ENCODE data around the gene ZNF438.

The ZNF438 gene

GRCh38 chr10:31034098-31034909, 2.6 kb upstream of the ZNF438 start:
- H3K4ac ChIP-seq (ENCODE audit: low read depth, low read length): no peak overlapping the region
- no peak overlapping the region for H2BK120ac ChIP-seq (ENCODE audit: low read depth, low read length)
- no peak overlapping the region for H4K5ac ChIP-seq (ENCODE audit: low read length)
- no peak overlapping the region for H3K27ac ChIP-seq (ENCODE audit: low read depth, low read length)
- no peak overlapping the region for H3K4me2 ChIP-seq (ENCODE audit: low read length)
- no peak overlapping the region for H3K9ac ChIP-seq (ENCODE audit: low read length)
- no peak overlapping the region for H3K4me3 ChIP-seq (ENCODE audit: low read length)
- H3K27me3 ChIP-seq (ENCODE audit: insufficient read depth, low read length, poor library complexity): no peaks in the 10 kb centered on the region
- H2BK15ac ChIP-seq (replicated peaks; ENCODE audit: low read depth): peak overlapping the region; percentile 89
- H3K23ac ChIP-seq (ENCODE audit: low read length): no peak overlapping the region
- H3K18ac ChIP-seq (ENCODE audit: low read length): no peak overlapping the region
- H2AK5ac ChIP-seq (ENCODE audit: low read length): no peak overlapping the region
- H3K79me1 ChIP-seq (ENCODE audit: low read length): no peaks in the 10 kb centered on the region
- no peak overlapping the region for H3K56ac ChIP-seq (ENCODE audit: low read length)
- no peak overlapping the region for H4K8ac ChIP-seq (ENCODE audit: low read depth, low read length)
- H3K79me2 ChIP-seq (ENCODE audit: control insufficient read depth, insufficient read depth, low read length): no peaks in the 10 kb centered on the region
- H3K36me3 ChIP-seq (ENCODE audit: control insufficient read depth, insufficient read depth, low read length): no peaks in the 10 kb centered on the region
- no peaks in the 10 kb centered on the region for H3K4me1 ChIP-seq (ENCODE audit: control insufficient read depth, low read depth, low read length)
- DNase-seq: no peak
- no CpG with 5 or more reads among the region's 2 CpGs for WGBS (ENCODE audit: extremely low coverage, insufficient coverage, low lambda C conversion rate)
- no peak overlapping the region for H2BK5ac ChIP-seq (ENCODE audit: low read length)

GRCh38 chr10:31033147-31033546, 1.5 kb upstream of the ZNF438 start:
- DNase-seq: no peak
- H3K18ac ChIP-seq (ENCODE audit: low read length): no peak overlapping the region
- no peak overlapping the region for H3K4ac ChIP-seq (ENCODE audit: low read depth, low read length)
- no peaks in the 10 kb centered on the region for H3K36me3 ChIP-seq (ENCODE audit: control insufficient read depth, insufficient read depth, low read length)
- H2AK5ac ChIP-seq (ENCODE audit: low read length): no peak overlapping the region
- H3K56ac ChIP-seq (ENCODE audit: low read length): no peak overlapping the region
- no peaks in the 10 kb centered on the region for H3K4me1 ChIP-seq (ENCODE audit: control insufficient read depth, low read depth, low read length)
- H3K79me2 ChIP-seq (ENCODE audit: control insufficient read depth, insufficient read depth, low read length): no peaks in the 10 kb centered on the region
- H3K9ac ChIP-seq (ENCODE audit: low read length): no peak overlapping the region
- H3K4me3 ChIP-seq (ENCODE audit: low read length): no peak overlapping the region
- no peaks in the 10 kb centered on the region for H3K79me1 ChIP-seq (ENCODE audit: low read length)
- no peak overlapping the region for H3K27ac ChIP-seq (ENCODE audit: low read depth, low read length)
- H2BK15ac ChIP-seq (replicated peaks; ENCODE audit: low read depth): no peak overlapping the region
- no peak overlapping the region for H3K4me2 ChIP-seq (ENCODE audit: low read length)
- no peak overlapping the region for H2BK120ac ChIP-seq (ENCODE audit: low read depth, low read length)
- no peak overlapping the region for H2BK5ac ChIP-seq (ENCODE audit: low read length)
- H3K23ac ChIP-seq (ENCODE audit: low read length): no peak overlapping the region
- 100% methylated on average over 1 of the region's 6 CpGs for WGBS (ENCODE audit: extremely low coverage, insufficient coverage, low lambda C conversion rate)
- no peak overlapping the region for H4K5ac ChIP-seq (ENCODE audit: low read length)
- H4K8ac ChIP-seq (ENCODE audit: low read depth, low read length): no peak overlapping the region
- H3K27me3 ChIP-seq (ENCODE audit: insufficient read depth, low read length, poor library complexity): no peaks in the 10 kb centered on the region

GRCh38 chr10:31032258-31033132, 830 bp upstream of the ZNF438 start:
- H3K4ac ChIP-seq (ENCODE audit: low read depth, low read length): peak overlapping the region; percentile 58
- peak overlapping the region; percentile 22 for H3K4me3 ChIP-seq (ENCODE audit: low read length)
- peak; percentile 96 for DNase-seq
- no peaks in the 10 kb centered on the region for H3K36me3 ChIP-seq (ENCODE audit: control insufficient read depth, insufficient read depth, low read length)
- H3K27me3 ChIP-seq (ENCODE audit: insufficient read depth, low read length, poor library complexity): no peaks in the 10 kb centered on the region
- H4K8ac ChIP-seq (ENCODE audit: low read depth, low read length): no peak overlapping the region
- H3K18ac ChIP-seq (ENCODE audit: low read length): peak overlapping the region; percentile 28
- H3K79me1 ChIP-seq (ENCODE audit: low read length): no peaks in the 10 kb centered on the region
- peak overlapping the region; percentile 60 for H3K27ac ChIP-seq (ENCODE audit: low read depth, low read length)
- no peak overlapping the region for H2AK5ac ChIP-seq (ENCODE audit: low read length)
- no peak overlapping the region for H3K23ac ChIP-seq (ENCODE audit: low read length)
- H2BK15ac ChIP-seq (replicated peaks; ENCODE audit: low read depth): no peak overlapping the region
- H3K4me1 ChIP-seq (ENCODE audit: control insufficient read depth, low read depth, low read length): no peaks in the 10 kb centered on the region
- no peak overlapping the region for H2BK5ac ChIP-seq (ENCODE audit: low read length)
- H3K9ac ChIP-seq (ENCODE audit: low read length): peak overlapping the region; percentile 76
- no peak overlapping the region for H4K5ac ChIP-seq (ENCODE audit: low read length)
- H2BK120ac ChIP-seq (ENCODE audit: low read depth, low read length): no peak overlapping the region
- no CpG with 5 or more reads among the region's 51 CpGs for WGBS (ENCODE audit: extremely low coverage, insufficient coverage, low lambda C conversion rate)
- no peaks in the 10 kb centered on the region for H3K79me2 ChIP-seq (ENCODE audit: control insufficient read depth, insufficient read depth, low read length)
- H3K4me2 ChIP-seq (ENCODE audit: low read length): peak overlapping the region; percentile 84
- peak overlapping the region; percentile 89 for H3K56ac ChIP-seq (ENCODE audit: low read length)

GRCh38 chr10:31031205-31031557, 484 bp downstream of the ZNF438 start:
- Histone ChIP-seq H3K36me3 (ENCODE audit: control insufficient read depth, insufficient read depth, low read length) (no peaks in the 10 kb centered on the region), H3K9ac (ENCODE audit: low read length) (peak overlapping the region; percentile 73), H2AK5ac (ENCODE audit: low read length) (no peak overlapping the region), H3K56ac (ENCODE audit: low read length) (peak overlapping the region; percentile 84), H3K4me2 (ENCODE audit: low read length) (peak overlapping the region; percentile 43), H3K4me3 (ENCODE audit: low read length) (peak overlapping the region; percentile 60), H2BK120ac (ENCODE audit: low read depth, low read length) (no peak overlapping the region), H4K5ac (ENCODE audit: low read length) (no peak overlapping the region), H2BK5ac (ENCODE audit: low read length) (no peak overlapping the region), H3K27ac (ENCODE audit: low read depth, low read length) (peak overlapping the region; percentile 45), H3K79me2 (ENCODE audit: control insufficient read depth, insufficient read depth, low read length) (no peaks in the 10 kb centered on the region), H3K4ac (ENCODE audit: low read depth, low read length) (no peak overlapping the region), H3K23ac (ENCODE audit: low read length) (no peak overlapping the region), H2BK15ac (replicated peaks; ENCODE audit: low read depth) (no peak overlapping the region), H3K27me3 (ENCODE audit: insufficient read depth, low read length, poor library complexity) (no peaks in the 10 kb centered on the region), H3K79me1 (ENCODE audit: low read length) (no peaks in the 10 kb centered on the region), H4K8ac (ENCODE audit: low read depth, low read length) (no peak overlapping the region), H3K4me1 (ENCODE audit: control insufficient read depth, low read depth, low read length) (no peaks in the 10 kb centered on the region), H3K18ac (ENCODE audit: low read length) (no peak overlapping the region)
- no CpG with 5 or more reads among the region's 5 CpGs for WGBS (ENCODE audit: extremely low coverage, insufficient coverage, low lambda C conversion rate)
- no peak for DNase-seq

- Histone ChIP-seq H3K18ac (ENCODE audit: low read length) (no peak overlapping the region), H3K4me3 (ENCODE audit: low read length) (no peak overlapping the region), H3K56ac (ENCODE audit: low read length) (peak overlapping the region; percentile 84), H3K27ac (ENCODE audit: low read depth, low read length) (no peak overlapping the region), H3K23ac (ENCODE audit: low read length) (no peak overlapping the region), H3K4ac (ENCODE audit: low read depth, low read length) (no peak overlapping the region), H3K79me1 (ENCODE audit: low read length) (no peaks in the 10 kb centered on the region), H4K8ac (ENCODE audit: low read depth, low read length) (no peak overlapping the region), H3K36me3 (ENCODE audit: control insufficient read depth, insufficient read depth, low read length) (no peaks in the 10 kb centered on the region), H3K27me3 (ENCODE audit: insufficient read depth, low read length, poor library complexity) (no peaks in the 10 kb centered on the region), H2BK15ac (replicated peaks; ENCODE audit: low read depth) (no peak overlapping the region), H3K9ac (ENCODE audit: low read length) (no peak overlapping the region), H3K4me2 (ENCODE audit: low read length) (no peak overlapping the region), H2BK120ac (ENCODE audit: low read depth, low read length) (no peak overlapping the region), H2BK5ac (ENCODE audit: low read length) (no peak overlapping the region), H3K4me1 (ENCODE audit: control insufficient read depth, low read depth, low read length) (no peaks in the 10 kb centered on the region), H4K5ac (ENCODE audit: low read length) (no peak overlapping the region), H3K79me2 (ENCODE audit: control insufficient read depth, insufficient read depth, low read length) (no peaks in the 10 kb centered on the region), H2AK5ac (ENCODE audit: low read length) (no peak overlapping the region)
- no CpG with 5 or more reads among the region's 8 CpGs for WGBS (ENCODE audit: extremely low coverage, insufficient coverage, low lambda C conversion rate)
- no peak for DNase-seq
Measured at GRCh38 chr10:31030800-31031199, 865 bp downstream of the ZNF438 start.

All from mesendoderm (in vitro differentiated cells).